GM19328 (cell line): Measurements from ENCODE around the gene HHIP.

Experiments used
- ATAC-seq: cut with Tn5 transposase; IDR thresholded peaks from one replicate; pipeline ENCODE4 v1.9.1; 2021; ENCODE audit warnings: mild to moderate bottlenecking, moderate library complexity; ENCODE audit not compliant: unreplicated experiment

HHIP gene

DNA sequence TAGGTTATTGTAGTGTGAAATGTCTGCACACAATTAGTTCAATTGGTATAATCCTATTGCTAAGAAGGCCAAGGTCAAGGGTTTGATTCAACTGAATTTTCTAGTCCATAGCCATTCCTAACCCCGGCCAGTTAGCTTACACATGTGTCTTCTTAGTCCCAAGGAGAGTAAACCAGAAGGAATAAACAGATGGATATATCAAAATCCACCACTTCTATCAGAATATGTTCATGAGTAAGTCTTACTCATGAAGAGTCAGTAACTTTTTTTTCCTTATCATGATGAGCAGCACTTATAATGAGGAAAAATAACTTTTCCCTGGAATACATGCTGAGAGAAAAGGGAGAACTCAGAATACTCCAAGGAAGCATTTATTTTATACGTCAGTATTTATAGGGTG lies 9.5 kb downstream of the HHIP start:
- ATAC-seq = no peak

DNA sequence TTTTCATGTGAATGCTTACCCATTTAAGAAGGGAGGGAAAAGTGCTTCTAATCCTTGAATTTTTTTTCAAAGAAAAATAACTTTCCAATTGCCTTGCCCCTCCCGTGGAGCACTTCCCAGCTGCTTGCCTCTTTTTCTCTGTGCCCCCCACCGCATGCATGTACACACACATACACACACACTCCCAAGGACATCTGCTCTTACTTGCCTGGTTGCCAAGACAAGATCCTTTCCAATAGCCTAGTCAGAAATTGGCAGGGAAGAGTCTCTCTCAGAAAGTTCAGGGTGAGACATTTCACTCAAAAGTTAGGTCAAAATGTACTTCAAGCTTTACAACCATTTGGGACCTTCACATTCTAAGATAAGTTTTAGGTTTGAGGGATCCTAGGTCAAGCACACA lies 10.9 kb downstream of the HHIP start:
- ATAC-seq = no peak

DNA sequence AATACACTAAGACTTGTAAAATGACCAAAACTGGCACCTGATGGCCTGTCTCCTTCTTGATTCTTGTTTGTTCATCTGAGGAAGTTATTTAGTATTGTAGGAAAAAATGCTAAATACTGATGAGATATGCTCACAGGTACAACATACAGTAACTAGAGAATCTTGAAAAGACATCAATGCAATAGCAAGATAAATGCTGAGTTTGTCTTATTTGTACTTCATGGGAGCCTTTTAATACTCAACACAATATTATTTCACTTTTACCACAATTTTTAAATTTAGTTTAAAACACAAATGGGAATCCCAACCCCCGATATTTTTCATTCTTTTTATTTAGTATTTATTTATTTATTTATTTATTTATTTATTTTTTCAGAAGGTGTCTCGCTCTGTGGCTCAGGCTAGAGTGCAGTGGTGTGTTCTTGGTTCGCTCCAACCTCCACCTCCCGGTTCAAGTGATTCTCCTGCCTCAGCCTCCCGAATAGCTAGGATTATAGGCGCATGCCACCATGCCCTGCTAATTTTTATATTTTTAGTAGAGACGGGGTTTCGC lies 12.1 kb downstream of the HHIP start:
- no peak for ATAC-seq

DNA sequence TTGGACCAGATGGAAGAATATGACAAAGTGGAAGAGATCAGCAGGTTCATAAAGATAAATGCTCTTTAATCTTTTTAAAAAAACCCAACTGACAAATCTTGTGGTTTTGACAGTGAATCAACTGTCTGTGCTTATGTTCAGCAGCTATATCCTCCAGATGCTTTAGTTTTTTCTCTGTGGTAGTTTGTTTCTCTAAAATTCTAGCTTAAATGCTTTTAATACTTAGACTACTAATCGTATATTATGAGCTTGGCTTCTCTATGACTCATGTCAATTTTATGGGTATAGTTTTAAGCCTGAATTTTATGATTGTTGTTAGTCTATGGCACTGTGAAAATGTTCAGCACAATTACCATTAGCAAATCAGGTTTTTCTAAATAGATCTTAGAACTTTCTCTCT lies 12.9 kb downstream of the HHIP start:
- ATAC-seq = no peak

DNA sequence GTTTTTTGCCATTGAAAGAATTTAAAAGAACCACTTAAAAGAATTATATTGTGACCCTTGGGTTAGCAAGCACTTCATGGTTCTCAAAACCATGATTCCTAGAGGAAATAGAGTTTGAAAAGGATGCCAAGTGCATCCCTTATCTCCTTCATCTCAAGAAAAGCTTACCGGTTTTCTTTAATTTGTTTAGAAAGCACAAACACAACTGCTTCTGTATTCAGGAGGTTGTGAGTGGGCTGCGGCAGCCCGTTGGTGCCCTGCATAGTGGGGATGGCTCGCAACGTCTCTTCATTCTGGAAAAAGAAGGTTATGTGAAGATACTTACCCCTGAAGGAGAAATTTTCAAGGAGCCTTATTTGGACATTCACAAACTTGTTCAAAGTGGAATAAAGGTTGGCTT lies 13.5 kb downstream of the HHIP start:
- ATAC-seq = no peak

DNA sequence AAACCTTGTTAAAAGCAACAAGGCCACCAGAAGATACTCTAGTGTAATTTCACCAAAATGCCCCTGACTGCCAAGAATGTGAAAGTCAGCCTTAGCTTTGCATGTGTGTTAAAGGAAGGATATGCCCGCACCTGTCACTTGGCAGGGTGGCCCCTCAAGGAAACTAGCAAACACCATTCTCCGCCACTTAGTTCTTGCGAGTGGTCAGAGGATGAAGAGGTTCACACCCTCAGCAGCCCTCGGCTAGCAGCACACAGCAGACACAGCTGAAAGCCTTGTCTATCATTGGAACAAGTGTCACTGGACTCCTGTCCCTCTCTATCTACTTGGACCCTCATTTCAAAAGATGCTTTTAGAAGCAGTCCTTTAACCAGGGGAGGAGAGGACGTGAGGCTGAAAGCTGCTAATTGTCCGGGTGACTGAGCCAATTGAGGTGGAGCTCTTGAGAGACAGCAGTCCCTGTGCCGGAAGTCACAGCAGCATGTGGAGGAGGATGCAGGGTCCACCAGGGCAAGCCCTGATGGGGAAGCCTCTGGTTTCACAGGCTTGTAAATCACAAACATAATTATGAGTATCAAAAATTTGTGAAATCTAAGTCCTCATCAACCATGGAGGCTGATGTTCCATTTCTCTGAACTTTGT lies 18.0 kb downstream of the HHIP start:
- ATAC-seq = no peak

DNA sequence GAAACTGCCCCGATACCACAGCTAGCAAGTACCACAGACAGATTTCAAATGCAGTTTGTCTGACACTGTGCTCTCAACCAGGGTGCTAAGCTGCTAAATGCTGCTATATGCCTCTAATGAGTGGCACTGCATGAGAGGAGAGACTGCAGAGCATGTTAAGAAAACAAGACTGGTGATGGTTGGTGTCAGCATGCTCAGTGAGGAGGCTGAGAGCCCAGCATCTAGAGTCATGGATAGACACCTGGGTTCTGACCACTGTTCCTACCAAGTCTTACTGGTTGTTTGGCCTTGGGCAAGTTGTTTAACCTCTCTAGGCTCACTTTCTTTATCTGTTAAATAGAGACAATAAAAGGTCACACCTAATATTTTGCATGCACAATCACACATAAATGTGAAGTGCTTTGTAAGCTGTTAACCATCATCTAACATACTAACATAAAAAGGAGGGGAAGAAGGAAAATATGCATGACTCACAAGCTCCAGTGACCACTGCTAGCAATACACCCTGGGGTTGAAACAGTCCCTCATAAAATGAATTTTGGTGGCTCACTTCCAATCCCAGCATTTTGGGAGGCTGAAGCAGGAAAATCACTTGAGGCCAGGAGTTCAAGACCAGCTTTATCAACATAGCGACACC lies 20.7 kb downstream of the HHIP start:
- no peak for ATAC-seq

DNA sequence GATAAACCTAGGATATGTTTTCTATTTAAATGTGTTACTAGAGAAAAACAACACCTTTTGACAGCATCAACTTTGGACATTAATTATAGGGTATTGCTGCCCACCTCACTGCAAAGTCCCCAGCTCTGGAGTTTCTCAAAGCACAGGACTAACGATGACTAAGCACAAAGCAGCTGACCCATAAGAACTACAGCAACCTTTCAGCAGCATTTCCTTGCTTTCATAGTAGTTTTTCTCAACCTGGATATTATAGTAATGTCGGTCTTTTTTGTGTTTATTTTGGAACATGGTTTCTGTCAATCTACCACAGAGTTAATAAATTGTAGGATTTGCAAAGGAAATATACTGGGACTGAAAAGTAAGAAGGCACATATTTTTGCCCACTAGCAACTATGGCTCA lies 21.5 kb downstream of the HHIP start:
- ATAC-seq = no peak

DNA sequence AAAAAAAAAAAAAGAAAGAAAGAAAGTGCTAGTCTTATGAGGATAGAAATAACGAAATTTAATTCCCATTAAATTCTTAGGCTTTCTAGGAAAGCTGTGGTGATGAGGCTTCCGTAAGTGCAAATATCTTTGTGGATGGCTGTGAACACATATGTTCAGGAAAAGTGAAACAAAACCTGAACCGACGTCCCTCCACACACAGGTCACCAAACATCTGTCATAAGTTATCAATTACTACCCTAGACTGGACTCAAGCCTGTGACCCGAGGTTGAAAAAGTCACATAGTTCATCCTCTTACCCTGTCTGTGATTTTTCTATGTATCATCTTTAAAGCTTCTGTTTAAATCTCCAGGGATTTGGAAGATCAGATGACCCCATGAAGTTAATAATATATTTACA lies 24.8 kb downstream of the HHIP start:
- ATAC-seq = no peak

DNA sequence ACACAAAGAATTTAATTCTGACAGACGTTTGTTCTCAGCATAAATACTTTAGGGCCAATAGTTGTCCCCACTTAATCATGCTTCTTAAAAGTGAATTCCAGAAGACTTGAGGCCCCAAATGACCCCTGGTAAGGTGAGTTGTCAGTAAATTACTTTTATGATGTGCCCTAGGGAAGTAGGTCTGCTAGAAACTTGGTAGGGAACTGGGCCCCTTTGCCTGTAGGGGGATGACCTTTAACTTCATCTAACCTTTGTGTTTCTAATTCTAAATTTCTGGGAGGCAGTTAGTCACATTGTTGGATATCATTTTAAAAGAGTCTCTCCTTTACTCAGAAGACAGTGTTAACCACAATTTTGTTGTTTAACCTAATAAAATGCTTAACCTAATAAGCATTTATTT lies 28.8 kb downstream of the HHIP start:
- ATAC-seq = no peak

DNA sequence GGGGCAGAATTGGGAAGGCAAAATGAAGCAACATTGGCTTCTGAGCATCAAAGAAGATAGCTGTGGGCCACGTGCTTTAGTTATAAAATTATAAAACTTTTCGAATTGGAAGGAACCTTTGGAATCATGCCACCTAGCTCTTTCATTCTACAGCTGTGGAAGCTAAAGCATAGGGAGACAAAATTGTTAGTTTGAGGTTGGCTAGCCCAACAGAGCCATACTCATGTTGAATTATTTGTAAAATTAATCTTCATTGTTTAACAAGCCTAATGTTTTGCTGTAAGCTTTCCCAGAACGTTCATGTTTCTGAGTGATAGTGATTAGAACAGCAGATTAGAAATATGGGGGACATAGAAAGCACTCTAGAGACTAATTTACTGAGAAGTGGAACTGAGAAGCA lies 35.9 kb downstream of the HHIP start:
- ATAC-seq = no peak

DNA sequence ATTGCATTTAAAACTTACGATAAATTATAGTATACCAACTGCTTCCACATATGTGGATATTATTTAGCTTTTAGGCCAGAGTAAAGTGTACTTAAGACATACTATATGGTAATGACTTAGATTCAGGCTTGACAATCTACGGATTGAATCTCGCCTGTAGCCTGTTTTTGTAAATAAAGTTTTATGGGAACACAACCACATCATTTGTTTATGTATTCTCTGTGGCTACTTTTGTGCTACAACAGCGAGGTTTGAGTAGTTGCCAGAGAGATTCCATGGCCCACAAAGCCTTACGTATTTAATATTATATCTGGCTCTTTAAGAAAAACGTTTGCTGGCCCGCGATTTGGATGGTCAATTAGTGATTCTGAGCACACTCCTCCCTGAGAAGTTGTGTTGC lies 37.6 kb downstream of the HHIP start:
- no peak for ATAC-seq

DNA sequence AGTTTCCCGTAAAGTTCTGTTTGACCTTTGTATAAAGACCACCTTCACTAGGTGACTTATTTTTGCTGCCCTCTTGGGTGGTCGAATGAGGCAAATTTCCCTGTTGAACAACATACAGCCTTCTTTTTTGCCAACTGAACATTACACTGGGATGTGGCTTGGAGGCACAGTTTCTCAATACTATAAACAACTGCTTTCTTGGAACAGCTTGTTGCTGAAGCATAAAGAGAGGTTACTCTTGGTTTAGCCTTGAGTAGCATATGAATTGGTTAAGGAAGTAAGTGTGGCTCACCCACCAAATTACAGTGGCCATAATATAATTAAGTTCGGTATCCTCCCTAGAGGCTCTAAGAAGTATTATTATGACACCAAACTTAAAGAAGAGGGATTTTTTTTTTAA lies 40.0 kb downstream of the HHIP start:
- no peak for ATAC-seq

DNA sequence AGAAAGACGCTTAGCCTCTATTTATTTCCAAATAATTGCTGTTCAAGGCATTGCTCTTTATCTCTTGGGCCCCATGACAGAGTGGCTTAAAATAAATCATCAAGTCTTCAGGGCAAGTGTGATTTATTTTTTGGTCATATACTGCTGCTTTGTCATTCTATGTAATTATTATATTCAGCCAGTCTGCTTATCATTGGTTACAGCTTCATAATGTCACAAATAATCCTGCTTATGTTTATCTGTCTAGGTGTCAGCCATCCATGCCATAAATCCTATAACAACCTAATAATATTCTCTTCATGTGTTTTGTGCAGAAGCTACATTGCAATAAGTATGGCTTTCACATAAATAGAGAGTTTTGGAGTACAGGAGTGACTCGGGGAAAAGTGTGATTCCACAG lies 41.0 kb downstream of the HHIP start:
- ATAC-seq = no peak

DNA sequence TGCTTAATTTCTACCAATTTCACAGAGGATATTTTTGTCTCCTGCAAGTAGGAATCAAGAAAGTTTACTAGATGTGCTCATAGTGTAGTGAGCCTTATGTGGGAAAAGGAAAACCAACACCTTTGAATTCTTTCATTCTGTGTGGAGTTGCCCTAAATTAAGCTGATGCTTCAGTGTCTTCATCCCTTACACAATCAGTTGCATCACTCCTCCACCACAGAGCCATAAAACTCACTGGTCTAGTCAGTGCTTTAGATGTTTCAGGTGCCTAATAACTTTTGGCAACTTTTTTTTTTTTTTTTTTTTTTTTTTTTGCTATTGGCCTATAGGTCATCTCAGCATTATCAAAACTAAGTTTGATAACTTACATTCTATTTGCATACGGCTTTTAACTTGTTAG lies 41.5 kb downstream of the HHIP start:
- no peak for ATAC-seq

DNA sequence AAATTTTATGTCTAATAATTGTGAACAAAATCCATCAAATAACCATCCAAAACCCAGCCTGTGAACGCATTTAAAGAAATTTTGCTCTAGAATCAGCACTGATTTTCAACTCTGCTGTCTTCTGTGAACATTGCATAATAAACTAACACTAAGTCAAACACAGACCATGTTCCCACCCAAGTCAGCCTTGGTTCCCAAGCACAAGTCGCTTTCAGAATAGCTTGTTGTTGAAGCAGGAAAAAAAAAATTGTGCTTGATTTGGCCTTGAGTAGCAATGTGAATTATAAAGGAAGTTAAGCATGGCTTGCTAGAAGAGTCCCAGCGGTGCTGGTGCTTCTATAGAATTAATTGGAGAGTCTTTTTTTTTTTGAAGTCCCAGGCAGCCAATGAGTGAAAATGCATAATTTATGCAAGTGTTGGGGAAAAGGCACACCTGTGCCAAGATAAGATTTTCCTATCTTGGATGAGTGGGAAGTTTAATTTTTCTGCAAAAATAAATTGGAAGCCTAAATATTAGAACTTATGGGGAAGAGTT lies 42.1 kb downstream of the HHIP start:
- ATAC-seq = no peak

DNA sequence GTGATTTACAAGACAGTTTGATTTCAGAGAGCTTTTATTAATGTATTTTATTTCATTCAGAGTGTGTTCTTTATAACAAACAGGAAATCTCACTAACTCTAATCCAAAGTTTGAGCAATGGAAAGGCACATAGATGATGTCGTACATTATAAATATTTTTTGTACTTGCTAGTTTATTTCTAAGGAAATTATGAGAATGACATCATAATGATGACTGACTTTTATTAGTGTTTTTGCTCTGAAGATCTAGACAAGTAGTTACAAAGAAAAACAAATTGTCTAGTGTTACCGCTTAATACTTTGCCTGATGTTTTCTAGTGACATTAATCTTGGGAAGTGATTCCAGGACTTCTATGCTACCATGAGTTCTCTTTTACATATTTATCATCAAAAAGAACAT lies 43.2 kb downstream of the HHIP start:
- ATAC-seq = no peak

DNA sequence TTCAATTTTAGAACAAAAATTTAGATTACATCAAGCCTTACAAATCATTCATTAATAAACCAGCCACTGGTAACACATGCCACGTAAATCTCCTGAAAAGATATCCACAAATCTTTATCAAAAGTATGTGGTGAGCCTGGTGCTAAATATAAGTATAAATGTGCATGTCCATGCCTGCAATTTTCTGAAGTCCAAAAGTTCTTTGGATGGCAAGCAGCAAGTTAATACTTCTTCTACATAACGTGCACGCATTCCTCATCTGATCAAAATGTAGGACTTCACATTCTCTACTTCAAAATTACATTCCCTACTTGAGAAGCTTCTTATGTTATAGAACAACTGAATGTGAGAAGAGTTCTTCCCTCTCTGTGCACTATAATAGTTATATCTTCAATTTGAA lies 49.8 kb downstream of the HHIP start:
- ATAC-seq = no peak

DNA sequence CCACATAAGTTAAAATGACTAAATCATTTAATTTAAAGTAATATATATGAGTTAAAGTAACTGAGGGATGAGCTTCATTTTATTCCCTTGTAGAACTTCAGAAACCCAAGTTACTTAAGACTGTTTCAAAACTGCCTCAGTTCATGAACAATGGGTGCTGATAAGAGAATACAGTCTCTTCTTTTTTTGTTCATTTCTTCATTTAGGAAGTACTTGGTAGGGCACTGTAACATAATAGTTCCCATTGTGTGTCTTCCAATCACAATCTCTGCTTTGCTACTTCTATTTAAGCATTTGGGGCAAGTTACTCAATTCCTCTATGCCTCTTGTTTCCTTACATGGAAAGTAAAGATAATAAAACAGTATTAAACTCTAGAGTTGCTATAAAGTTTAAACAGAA lies 50.4 kb downstream of the HHIP start:
- no peak for ATAC-seq

DNA sequence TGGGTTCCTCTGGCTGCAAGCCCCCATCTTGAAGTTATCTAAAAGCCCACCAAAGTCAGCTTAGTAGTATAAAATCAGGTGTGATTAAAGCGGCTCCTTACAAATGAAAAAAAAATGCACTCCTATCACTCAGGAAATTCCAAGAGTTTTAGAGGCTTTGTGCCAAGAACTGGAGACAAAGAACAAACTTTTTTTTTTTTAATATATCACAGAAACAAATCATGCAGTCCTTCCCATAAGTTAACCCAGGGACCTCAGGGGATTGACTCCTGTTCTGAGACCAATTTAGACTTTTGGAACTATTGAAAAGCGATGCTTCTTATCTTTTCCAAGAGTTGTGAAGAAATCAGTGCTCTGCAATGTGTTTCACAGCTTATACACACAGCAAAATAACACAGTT lies 53.6 kb downstream of the HHIP start:
- no peak for ATAC-seq

DNA sequence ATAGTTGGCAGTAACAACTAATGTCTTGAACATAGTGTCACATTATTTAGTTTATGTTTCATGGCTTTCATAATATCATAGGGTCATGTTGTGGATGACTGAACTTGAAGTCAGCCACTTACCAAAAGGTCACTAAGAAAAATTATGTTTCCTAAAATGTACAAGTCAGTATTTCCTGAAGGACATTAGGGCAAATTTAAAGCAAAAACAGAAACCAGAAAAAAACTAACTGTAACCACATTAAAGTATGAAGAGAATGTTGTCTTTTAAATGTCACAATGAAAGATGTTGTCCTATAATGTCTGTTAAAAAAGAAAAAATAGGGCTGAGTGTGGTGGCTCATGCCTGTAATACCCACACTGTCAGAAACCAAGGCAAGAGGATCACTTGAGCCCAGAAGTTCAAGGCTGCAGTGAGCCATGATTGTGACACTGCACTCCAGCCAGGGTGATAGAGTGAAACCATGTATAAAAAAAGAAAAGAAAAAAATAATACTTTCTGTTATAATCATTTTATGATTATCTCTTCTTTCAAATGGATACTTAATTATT lies 55.8 kb downstream of the HHIP start:
- no peak for ATAC-seq

DNA sequence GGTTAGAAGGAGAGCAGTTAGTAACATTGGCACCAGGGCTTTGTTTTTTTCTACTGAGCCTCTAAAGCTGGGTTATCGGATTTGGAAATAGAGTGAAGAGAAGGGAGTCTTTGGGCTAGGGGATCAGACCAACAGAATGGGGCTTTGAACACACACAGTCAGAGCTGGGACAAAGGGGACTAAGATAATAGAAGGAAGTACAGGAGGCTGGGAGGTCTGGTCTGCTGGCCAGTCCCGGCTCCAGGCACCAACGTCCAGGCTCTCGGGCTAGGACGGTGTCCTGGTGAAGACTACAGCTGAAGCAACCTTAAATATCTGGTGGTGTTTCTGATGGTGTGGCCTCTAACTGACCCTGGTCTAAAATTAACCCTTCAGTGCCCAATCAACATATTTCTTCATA lies 57.5 kb downstream of the HHIP start:
- no peak for ATAC-seq
